CD4-positive, alpha-beta T cell treated with Interleukin-10 for 1 hour (primary cell): ENCODE measurements around the gene TMEM170B.

Experiments
- DNase-seq: peaks from one replicate; pipeline ENCODE4 v3.0.0-alpha.2; 2020

TMEM170B gene

GRCh38 chr6:11622156-11622555 is 84.6 kb downstream of the TMEM170B start:
- DNase-seq, result no peak

DNA sequence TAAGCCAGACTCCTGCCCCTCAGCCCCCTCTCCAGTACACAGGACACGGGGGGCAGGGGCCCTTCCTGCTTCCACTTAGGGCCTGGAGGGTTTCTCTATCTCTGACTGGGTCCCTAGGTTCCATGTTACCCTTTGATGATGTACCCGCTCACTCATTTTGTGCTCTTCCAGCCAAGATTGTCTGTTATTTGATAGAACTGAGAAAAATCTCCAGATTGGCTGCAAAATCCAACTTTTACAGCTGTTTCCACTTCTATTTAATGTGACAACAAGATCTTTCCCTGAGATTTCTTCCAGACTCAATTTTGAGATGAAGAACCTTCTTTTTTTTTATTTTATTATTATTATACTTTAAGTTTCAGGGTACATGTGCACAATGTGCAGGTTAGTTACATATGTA is 85.7 kb downstream of the TMEM170B start:
- DNase-seq, result no peak

DNA sequence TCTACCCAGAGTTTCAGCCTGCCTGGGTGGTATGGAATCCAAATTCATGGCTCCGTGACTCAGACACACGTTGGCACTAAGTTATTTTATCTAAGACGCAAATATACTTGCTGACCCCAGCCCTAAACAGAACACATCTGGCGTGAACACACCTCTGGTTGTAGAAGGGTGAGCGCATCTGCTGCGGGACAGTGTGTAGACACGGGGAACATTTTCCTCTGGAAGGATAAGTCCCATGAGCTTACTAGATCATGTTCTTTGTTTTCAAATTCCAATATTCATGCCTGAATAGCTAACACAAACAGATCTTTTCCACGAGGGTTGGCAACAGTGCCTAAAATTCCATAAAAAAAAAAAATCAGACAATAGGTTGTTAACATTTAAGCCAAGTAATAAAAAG is 87.8 kb downstream of the TMEM170B start:
- no peak for DNase-seq

- DNase-seq, result no peak
Observed at GRCh38 chr6:11626356-11626755, 88.8 kb downstream of the TMEM170B start.

DNA sequence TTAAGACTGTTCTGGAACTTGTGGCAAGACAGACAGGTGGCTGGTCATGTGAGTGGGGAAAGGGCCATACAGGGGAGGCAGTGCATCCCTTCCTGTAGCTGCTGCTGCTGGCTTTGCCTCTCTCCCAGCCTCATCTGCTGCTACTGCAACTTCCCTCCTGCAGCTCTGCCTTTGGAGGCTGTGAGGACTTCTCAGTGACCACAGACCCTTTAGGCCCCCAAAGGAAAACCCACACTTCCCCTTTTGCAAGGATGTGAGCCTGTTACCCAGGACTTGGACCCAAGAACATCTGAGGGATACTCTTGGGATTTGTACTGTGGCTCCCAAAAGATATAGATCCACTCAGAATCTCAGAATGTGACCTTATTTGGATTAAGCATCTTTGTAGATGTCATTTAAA is 91.0 kb downstream of the TMEM170B start:
- DNase-seq, result no peak

GRCh38 chr6:11631008-11631407 is 93.5 kb downstream of the TMEM170B start:
- no peak for DNase-seq

DNA sequence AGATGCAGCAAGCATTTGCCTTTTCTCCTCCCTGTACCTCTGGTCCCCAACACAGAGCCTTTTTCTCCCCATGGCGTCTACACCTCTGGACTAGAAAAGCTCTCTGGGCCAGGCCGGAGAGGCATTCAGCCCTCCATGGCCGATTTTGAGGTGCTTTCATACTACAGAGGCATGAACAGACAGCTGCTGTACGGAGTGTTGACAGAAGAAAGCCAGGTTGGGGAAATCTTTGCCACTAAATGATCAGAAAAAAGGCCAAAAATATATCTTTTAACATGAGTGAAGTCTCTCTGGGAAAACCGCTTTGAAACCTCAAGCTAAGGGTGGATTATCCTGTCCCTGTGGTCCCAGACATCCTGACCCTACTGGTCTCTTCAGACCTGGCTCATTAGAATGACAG is 94.0 kb downstream of the TMEM170B start:
- no peak for DNase-seq

DNA sequence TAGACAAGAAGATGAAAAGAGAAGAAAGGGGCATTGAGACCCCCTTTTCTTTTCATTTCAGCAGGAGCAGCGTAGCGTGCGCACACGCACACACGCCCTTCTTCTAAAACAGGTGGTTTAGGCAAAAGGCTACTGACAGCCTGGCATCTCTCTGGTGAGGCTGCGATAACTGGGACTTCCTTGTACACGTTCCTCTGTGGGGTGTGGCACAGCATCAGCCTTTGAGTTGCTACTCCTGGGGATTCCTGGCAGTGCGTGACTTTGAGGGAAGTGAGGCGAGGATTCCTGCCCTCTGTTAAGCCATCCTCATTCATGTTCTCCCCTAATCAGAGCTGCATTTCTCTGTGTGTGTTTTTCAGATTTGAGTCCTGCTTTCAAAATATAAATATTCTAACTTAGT is 94.7 kb downstream of the TMEM170B start:
- no peak for DNase-seq

DNA sequence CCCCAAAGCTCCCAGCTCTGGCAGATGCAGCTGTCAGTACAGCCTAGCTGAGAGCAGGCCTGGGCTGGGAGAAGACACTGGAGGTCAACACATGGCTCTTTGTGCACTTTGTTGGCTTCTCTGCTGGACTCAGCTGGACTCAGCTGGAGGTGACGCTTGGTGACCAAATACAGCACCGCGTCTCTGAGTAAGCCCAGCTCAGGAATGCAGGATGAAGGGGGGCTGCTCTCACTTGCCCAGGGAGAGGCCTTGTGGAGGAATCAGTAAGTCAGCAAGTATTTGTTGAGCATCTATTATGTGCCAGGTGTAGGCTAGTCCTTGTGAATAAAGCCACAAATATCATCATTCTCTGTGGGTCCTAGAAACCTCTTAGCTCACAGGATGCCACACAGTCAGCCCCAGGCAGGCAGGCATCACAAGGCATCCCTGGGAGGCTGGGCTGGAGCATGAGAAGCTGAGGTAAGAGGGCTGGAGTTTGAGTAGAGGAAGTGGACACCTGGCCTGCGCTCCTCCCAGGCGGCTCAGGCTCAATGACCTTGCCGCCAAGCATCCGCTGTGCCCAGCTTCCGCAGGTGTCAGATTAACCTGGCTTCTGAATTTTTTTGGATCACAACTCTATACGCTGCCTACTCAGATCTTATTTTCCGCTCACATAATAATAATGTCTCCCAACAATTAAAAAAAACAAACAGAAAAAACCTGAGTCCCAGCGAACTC is 95.4 kb downstream of the TMEM170B start:
- no peak for DNase-seq
